ENCODE data around the gene LARGE1.

The LARGE1 gene

DNA sequence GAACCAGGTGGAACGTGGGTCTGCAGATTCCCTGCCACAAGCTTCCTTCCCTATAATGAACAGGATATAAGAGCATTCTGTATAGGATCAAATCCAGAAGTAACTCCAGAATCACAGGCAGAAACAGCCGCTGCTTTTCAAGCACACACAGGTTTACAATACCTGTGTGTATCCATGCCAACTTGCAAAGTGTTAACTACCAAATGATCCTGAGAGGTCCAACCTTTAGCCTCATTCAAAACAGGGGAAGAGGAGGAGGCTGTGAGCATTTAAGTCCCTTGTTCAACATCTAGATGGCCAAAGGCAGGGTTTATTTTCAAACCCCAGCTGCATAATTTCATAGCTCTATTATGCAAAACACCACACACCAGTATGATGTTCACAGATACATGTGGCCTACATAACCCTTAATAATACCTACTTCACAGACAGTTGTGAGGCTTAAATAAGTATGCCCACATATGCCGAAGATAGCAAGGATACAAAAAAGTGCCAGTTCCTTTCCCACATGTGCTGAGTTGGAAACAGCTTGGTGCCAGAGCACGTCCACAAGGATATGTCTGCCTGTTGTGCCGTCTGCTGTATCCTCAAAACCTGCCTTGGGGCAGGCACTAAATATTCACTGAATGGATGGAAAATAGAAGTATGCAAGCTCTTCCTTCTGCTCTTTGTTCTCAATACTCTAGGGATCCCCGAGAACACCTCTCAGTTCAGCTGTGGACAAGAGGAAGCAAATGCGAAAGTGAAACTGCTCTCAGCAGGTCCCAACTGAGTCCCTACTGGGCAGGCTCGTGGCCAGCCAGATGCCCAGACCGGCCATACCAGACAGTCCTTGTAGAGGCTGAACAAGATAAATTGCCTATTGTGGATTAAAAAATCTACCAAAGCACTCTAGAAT lies 66.8 kb downstream of the LARGE1 start:
- DNase-seq, result no peak

DNA sequence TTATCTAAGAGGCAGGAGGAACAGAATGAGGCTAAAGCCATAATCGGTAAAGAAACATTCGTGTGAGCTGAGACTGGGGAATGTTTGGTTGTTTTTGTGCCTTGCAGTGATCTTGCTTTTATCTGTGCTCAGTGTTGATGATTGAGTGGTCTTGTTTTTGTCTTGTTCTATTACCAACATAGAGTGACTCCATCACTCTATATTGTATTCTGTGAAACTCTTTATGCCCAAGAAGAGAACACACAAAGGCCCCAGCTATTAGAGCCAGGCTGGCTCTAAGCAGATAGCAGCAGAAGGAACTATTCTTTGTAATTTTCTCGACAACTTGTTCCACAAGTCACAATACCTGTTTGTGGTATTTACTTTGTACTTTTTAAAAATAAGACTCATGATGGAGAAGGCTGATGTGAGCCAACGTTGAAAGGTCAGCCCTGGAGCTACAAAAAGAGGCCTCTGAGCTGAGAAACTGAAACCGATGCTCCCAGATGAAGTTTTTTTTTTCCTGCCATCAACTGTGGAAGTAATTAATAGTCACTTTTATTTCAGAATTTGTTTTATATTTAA lies 68.4 kb downstream of the LARGE1 start:
- no peak for DNase-seq

DNA sequence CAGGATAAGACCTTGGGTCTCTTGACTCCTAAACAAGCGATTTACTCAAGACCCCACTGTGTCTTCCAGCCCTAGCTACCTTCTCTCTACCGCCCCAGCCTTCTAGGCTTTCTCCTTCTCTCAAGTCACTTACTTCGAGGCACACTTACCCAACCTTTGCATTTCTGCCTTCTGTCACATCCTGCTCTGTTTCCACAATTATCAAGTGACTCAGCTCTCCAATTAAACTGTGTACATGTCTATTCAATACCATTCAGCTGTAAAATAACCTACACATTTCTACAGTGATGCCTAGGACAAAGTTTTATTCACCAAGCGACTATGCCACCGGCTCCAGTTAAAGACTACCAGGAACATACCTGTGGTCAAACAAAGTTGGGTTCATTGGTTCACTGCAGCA lies 69.0 kb downstream of the LARGE1 start:
- DNase-seq, result no peak

DNA sequence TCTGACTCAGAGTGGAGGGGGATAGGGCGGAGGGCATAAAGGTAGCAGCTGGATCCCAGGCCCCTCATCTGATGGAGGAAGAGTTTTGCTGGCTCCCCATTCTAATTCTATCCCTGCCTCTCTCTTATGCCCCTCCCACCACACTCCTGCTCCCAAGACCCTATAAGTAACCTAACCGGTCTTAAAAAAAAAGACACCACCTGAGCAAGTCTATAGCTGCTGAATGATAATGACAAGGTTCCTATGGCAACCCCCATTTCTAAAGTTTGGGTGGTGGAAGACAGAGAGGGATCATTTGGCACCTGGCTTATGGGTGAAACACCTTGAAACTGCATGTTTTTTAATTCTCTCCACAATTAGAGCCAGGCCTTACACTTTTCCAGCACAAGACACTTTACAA lies 69.6 kb downstream of the LARGE1 start:
- no peak for DNase-seq

DNA sequence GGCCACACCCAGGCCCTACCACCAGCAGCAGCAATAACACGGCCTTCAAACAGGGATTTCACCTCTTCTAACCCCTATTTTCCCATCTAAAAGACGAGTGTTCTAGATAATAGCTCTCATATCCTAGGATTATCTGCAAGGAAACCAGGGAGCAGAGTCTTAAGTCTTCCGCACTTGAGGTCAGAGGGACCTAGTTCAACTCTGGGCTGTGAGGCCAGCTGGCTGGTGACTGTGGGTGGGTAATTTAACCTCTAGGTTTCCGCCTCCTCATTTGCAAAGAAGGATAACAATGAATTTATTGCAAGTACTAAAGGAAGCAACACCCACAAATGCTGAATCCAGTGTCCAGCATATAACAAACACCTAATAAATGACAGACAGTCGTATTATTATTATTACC lies 70.1 kb downstream of the LARGE1 start:
- no peak for DNase-seq

DNA sequence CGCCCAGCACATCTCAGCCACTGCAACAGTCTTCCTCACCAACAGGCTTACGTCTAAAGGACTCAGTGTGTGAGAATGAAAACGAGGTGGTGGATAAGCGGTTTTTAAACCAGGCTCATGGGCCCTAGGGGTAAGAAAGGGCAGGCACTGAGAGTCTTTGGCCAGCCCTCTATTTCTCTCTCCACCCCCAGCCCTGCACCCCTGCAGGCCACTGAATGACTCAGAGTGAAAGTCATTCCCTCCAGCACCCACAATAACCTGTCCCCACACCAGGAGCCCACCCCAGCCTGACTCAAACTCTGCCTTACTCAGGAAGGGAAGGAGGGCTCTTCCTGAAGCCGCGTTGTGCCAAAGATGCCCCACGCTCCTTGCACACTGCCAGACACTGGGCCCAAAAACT lies 72.0 kb downstream of the LARGE1 start:
- no peak for DNase-seq

DNA sequence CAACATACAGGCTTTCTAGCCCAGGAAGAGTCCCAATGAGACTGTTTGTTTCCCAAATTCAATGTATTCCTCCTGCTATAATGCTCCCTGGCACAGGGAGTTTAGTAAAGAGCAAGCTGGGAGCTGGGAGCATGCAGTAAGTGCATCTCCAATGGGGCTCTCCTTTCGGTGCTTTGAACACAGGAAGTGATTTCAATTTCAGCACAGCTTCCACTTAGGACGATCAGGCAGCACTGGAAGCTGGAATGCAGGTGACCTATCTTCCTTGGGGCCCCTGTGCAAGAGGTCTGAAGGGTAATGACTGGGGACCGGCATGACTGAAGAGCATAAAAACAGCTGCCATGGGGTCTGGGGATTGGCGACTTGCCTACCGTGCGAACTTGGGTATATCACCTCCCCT lies 76.0 kb downstream of the LARGE1 start:
- no peak for DNase-seq

DNA sequence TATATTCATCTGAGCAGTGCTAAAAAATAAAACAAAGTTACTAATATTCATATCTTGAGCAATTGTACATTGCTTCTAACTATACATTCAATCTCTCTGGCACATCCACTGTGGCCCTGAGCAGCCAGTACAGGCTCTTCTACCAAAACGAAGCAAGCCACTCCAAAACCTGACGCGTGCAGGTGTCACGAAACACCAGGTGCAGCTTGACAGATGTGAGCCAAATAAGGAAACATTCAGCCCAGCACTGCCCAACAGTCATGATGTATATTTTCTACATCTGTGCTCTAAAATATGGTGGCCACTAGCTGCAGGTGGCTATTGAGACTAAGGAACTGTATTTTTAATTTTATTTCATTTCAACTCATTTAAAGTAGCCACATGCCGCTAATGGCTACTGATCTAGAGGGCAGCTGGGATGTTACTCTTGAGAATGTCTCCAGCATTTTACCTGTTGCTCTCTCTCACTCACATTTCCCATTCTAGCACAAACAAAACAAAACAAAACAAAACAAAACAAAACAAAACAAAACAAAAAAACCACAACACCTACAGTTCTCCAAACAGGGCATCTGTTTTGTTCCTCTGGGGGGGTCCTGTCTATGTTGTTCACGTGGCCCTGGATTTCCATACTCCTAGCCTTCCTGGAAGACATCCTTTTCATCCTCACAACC lies 77.7 kb downstream of the LARGE1 start:
- no peak for DNase-seq

DNA sequence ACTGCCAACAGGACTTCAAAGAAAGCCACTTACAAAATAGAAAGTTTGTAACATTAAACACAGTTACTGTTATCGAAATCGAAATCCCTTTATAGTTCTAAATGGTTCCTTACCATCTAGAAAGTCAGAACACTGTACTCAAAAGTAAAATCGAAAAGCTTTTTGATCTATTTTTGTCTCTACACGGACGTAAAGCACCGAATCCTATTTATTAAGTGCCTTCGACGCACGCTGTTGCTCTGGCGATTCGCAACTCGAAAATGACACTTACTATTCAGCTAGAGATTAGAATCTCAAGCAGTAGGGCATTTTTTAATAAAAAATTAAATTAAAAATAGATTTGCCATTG lies 78.3 kb downstream of the LARGE1 start:
- DNase-seq, result no peak

DNA sequence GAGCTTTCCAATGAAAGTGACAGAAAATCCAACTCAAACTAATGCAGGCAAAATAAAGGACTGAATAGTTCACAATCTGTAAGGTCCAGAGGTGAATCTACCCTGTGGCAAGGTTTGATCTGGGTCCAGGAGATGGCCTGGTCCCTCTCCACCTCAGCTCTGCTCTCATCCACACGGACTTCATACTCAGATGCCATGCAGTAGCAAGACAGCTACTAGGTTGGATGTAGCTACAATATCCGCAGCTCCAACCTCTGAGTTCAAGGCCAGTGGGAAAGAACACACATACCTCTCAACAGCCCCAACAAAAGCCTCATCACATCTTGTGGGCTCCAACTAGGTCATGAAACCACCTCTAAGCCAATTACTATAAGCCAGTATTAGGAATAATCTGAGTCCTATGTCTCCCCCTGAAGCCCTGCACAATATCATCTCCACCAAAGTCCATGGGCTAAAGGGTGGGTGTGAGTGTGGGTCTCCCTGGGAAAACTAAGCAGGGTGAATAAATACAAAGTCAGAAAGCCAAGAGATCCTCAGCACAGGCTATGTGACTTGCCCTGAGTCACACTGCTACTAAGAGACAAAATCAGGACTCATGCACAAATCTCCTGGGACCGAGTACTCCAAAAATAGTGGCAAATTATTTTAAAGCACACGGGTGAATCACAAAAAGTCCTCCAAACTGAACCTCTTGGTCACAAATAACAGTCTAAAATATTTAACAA lies 78.8 kb downstream of the LARGE1 start:
- DNase-seq, result no peak

DNA sequence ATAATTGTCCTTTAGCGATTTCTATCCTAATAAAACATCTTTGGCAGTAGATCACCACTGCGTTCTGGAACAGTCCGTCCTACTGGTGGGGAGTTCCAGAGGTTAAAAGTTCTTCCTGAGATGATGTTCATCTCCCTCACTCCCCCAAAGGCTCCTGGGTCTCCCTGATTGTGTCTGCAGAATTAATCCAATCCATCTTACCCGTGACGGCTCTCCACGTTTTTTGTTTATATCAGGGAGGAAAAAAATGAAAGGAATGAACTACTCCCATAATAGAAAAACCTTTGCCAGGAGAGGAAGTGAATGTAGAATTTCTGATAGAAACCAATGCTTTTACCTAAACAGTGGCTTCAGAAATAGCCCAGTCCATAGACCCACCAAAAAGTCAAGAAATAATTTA lies 81.6 kb downstream of the LARGE1 start:
- no peak for DNase-seq

DNA sequence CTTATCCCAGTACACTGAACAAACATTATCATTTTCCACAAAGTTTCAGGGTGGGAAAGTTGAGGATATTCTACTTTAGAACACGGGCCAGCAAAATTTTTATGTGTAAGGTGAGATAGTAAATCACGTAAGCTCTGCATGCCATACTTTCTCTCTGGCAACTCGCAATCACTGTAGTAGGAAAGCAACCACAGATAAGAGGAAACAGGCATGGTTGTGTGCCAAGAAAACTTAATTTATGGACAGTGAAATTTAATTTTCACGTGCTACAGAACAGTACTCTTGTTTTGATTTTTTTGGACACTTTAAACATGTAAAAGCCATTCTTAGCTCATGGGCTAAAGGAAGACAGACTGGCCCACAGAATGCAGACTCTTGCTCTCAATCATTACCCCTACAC lies 82.5 kb downstream of the LARGE1 start:
- DNase-seq, result no peak

DNA sequence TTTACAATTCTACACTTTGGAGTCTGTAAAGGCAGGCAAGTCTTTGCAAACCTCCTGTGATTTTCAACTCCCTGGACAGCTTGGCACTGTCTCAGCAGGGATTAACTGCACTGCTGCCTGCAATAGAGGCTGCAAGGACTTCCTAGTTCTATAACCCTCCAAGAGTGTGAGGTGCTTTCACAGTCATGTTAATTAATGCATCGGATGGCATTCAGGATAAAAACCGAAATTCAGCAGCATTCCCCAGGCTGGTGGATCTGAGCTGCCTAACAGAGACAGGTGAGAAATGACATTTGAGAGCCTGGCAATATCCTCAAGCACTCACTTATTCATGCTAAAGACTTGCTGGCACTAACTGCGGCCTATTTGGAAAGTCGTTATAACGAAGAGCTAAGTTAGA lies 85.0 kb downstream of the LARGE1 start:
- no peak for DNase-seq

DNA sequence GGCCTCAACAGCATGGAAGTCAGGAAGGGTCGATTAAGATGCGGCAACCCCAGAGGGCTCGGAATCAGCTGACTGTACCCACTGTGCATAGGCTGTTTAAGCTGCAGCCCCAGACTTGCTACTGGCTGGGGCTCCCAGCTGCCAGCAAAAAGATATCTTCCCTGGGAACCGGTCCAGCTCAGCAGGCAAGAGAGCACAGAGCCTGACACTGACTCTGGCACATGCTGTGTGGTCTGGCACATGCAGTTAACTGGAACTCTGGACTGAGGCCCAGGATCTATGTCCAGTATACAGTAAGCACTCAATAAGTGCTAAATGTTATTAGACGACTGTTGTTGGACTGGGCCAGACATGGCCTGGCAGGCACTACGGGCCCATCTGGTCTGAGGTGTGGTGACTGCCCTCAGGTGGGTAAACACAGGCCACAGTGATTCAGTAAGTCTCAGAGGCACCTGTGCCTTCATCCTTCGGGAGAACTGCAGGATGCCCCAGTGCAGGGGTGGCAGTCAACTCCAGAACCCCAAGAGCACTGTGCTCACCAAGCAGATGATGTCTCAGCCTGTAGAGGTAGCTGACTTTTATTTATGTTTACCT lies 87.6 kb downstream of the LARGE1 start:
- DNase-seq, result no peak

DNA sequence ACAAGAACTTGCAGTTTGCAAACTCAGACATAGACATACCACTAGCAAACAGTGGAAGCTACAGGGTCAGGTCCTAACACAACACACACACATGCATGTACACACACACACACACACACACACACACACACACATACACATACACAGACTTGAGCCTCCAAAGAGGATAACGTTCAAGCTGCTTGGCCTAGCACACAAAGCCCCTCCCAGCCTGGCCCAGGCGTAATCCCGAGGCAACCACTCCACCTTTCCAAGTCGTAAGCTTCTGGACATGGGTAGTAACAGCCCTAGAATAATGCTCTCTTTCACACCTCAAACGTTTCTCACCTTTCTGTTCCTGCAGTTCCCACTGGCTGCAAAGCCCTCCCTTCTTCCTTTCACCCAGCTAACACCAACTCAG lies 88.6 kb downstream of the LARGE1 start:
- DNase-seq, result no peak

DNA sequence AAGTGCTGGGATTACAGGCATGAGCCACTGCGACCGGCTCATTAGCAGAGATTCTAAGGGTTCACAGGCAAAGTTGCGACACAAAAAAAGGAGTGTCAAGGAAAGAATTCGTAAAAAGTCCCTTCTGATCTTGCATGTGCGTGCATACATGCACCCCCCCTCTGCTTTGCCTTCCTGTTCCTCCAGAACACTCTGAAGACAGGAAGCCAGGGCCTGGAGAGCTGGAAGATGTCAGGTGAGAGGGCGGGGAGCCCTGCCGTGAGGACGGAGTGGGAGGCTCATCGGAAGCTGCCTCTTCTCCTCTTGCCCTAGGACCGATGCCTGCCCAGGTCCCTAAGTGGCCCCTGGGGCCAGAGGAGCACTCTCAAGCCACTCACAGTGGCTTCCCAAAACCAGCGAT lies 89.1 kb downstream of the LARGE1 start:
- DNase-seq, result no peak

DNA sequence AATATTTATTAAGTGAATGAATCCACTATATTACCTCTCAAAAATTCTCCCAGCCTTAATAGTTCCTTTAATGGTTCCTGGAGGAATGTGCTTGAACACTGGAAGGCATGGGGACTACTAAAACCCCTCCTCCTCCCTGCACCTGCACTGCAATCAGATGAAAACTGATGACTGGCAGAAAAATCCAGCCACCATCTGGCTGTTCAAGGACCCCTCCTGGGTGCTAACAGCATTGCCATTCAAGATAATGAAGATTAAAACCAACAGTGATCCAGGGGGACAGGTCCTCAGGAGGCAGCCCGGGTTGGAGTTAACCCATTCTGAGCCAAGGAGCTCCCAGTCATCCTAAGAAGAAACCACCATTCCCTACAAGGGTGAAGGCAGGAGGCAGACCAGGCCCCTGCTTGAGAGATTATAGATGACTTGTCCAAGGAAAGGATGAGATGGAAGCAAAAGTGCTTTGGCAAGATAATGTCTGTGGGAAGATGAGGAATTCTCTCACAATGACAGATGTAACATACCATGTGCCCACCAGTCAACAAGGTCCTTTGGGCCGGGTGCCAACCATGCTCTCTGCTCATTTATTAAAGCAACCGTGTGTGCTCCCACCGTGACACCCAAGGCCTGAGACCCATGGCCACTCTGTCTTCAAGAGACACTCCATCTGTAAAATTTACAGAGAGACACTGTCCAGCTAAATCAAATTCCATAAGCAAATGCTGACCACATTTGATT lies 90.6 kb downstream of the LARGE1 start:
- DNase-seq, result no peak

DNA sequence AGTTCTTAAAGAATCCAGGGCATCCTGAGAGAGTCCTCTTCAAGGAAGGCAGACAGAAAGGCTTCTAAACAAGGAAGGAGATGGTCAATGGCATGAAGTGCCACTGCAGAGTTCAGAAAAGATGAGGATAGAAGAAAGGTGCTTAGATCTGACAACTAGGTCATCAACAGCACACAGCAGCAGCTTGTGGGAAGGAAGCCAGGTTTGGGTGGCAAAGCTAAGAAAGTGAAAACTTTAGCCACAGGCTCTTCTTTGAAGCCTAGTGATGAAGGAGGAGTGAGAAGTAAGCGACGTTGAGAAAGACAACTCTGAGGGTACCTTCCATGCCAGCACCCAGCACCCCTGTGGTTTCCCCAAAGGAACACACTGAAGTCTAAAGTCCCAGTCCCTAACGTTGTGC lies 92.0 kb downstream of the LARGE1 start:
- DNase-seq, result no peak

DNA sequence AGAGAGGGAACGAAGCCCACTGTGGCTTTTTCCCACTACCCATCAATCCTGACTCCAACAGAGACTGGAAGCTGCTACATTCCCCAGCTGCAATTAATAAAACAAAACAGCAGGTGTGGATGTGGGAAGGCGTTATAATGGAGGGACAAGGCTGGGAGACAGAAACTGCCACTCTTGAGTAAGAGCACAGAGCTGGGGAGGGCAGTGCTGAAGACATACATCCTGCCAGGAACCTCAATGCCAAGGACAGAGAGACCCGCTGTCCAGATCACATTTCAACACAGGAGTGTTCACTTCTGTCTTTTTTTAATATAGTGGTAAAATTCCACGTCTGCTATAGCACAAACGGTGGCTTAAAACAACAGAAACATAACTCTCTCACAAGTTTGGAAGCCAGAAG lies 94.5 kb downstream of the LARGE1 start:
- no peak for DNase-seq

DNA sequence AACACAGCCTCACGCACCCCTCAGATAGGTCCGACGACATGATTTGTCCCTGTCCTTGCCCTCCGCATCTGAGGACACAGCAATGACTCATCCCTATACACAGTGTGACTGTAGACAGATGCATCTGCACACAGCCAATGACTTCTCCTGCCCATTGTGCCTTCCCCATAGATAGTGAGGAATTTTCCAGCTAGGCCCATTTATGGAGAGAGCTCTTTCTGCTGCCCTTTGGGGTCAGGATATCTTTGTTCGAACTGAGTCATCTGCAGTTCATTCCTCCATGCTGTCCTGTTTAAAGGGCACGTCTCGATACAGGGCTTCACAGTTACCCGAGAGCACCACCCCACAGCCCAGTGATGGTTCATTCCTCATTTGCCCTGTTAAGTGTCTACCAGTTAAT lies 96.7 kb downstream of the LARGE1 start:
- DNase-seq, result no peak

DNA sequence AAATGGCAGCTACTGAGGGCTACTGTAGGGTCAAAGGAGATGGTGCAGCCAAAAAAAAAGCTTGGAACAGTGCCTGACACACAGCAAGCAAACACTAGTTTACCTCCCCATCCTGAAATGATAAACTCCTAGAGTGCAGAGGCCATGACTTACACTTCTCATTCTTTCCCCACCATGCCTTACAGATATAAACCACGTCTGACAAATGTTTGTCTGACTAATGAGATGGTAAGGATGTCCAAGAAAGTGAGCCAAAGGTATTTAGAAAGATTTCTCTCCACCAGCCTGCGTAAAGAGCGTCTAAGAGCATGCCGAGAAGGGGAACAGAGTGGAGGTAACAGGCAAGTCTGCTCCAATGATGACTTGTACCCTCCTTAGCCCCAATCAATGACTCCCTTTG lies 99.0 kb downstream of the LARGE1 start:
- no peak for DNase-seq

DNA sequence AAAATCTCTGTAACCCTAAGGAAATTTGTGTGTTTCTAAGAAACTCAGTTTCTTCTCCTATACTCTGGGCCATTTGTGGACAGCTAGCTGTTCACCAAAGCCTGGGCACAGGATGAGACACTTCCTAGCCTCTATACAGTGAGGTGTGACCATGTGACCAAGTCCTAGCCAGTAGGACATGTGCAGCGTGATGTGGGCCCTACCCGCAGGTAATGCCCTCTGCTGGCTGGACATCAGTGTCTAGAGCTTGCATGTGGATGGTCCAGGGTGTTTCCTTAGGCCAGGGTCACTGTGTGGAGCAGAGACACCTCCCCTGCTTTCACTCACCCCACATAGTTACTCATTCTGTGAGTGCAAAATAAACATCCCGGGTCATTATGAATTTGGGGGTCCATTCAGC lies 100.5 kb downstream of the LARGE1 start:
- DNase-seq, result no peak

All from activated gamma-delta T cell treated with Interleukin-2 at 50 U/mL for 16 hours (primary cell).